NCI-H345 (cell line): ENCODE measurements around the gene HOXC10.

Experiments used
- DNase-seq: peaks from one replicate; lab custom pipeline; 2025; lab: John Stamatoyannopoulos, UW

The HOXC10 gene

DNA sequence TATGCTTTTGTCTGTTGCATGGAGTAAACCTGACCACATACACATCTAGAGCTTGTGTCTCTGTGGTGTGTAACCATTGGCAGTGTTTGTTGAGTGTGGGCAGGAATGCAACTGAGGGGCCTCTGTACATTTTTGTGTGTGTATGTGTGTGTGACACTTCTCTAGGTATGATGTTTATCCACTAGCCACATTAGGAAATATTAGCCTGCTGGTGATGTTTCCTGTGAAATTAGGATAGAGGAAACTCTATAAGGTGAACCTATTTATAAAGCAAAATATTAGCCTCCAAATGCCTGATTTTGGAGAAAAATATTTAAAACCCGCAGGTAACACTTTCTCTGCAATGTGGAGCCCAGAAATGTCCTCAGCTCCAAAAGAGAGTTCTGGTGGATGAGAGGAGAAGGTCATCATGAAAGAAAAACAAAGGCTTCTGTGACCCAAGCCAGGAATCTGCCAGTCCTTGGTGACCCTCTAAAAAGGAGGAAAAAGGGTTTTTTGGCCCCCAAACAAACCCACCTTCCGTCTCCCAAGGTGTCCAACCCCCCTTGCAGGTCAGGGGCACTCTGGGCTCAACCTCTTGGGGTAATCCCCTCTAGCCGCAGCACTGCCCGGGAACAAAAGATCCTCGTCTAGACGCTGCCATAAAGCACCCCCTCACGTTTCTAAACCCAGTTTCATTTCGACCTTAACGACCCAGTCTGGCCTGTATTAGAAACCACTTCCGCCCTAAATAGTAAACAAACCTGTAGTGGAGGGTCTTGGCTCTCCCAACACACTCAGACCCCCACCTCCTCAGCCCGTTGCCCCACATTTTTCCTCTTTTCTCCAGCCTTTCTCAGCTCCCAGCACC lies 7.1 kb upstream of the HOXC10 start:
- DNase-seq, result no peak

DNA sequence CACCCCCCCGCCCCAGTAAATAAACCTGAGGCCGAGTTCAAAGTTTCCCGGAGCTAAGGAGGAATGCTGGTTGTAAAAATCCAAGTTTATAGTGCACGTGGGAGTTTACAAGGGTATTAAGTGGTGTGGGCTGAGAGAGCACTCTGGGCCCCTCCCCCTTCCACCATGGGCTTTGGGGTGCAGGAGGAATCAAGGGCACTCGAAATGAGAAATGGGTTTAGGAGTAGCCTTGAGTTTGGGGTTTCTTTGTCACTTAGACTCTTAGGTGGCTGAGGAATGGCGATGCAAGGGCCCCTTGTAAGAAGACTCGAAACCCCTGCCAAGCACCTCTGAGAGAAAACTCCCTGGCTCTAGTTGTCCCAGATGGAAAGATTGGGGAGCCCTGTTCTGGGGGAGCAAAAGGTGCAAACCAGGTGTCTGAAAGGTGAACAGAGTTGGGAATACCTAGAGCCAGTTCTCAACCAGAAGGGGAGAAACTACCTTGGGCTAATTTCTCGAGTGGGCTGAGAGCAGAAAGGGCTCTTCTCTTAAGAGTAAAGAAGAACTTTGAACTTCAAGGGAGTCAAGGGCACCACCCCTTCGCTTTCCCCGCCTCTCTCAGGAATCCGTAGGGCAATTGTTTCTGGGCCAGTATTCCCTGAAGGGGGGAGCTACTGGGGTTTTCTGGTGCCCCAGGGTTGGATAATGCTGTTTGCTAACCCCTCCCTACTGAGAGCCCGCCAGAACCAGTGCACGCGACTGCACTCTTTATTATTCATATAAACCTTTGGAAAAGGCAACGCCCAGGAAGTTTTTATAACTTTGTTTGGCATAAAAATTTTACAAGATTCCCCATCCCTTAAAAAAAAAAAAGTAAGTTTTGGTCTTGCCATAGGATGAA lies 6.2 kb upstream of the HOXC10 start:
- DNase-seq, result no peak

DNA sequence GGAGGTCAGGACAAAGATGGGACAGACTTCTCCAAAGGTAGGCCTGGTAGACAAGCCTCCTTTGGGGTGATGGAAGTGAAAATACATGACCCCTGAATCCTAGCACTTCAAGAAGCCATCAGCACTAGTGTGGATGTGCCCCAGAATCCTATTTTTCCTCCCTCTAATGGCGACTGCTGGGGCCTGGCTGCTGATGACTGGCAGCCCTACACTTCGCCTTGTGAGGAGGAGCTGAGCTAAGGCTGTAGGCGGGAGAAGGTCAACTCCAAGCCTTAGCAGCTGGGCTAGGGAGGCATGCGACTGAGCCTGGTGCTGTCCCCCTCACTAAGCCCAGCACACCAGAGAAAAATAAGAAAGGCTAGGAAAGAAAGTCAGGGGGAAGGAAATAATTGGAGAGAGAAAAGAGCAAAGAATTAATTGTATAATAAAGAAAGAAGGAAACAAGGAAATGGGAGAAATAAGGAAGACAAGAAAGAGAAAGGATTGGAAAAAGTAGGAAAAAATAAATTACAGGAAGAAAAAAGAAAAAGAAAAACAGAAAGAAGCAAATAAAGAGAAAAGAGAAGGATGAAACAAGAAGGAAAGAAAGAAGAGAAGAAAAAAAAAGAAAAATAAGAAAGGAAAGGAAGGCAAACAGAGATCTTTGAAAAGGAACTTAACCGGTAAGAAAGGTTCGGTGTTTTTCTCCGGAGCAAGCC lies 4.7 kb upstream of the HOXC10 start:
- DNase-seq, result no peak

DNA sequence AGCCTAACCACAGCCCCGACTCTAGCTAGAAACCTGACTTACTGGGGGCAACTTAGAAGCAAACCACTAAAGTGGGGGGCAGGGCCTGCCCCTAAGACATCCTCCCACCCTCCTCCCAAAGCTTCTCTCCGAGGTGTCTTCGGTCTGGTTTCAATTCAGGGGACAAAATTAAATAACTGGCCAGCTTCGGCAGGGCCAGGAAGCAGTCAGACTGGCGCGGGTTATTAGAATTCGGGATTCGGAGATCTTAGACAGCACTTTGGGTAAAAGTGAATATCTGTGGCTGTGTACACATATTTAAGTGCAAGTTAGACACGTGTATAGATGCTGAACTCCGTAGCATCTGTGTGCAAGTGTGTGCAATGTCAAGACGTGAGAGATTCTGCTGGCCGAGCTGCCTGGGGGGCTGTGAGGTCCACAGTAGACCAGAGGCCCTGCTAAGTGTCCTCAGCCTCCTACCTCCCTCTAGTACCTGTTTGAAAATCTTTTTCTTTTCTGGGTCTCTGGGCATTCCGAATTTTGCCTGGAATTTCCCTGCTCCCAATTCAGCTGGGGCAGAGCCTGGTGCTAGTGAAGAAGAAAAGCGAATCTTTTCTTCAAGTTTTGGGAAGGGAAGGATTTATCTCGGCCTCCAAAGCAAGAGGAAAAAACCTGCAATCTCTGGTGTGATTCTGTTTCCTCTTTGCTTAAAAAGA lies 4.0 kb upstream of the HOXC10 start:
- no peak for DNase-seq

DNA sequence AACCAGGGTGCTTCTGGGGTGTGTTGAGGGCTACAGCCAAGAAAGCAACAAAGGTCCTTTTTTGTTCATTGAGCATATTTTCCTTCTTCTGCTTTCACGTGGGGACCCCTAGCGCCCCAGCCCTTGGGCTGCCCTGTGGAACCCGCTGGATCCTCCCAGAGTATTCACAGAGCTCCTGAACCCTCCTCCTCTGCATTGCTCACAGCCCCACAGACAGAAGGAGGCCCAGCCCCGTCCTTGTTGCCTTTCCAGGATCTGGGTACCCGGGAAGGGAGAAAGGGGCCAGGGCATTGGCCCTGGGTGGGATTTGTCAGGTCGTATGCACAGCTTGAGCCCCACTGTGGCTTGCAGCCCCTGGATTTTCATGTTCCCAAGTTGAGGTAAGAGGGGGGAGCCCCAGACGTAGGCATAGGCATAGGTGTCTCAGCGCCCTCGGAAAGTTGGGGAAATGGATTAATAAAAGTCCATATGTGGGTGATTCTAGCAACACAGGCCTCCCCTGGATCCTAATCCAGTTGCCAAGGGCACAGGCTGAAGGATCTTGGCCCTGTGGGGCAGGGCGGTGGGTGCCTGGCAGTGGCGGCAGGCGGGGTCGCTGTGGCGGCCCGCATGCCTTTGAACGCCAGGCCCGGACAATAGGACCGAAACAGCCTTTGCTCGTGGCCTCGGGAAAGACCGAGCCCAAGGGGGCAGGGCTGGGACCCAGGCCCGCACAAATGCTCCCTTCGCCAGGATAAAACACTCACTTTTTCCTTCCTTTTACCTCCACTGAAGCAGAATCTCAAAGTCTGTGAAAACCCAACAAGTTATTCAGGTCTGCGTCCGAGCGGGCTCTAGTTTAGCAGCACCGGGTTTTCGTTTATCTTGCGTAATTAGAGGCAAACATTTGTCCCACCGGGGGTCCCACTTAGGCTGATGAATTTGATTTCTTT lies 3.0 kb upstream of the HOXC10 start:
- no peak for DNase-seq

DNA sequence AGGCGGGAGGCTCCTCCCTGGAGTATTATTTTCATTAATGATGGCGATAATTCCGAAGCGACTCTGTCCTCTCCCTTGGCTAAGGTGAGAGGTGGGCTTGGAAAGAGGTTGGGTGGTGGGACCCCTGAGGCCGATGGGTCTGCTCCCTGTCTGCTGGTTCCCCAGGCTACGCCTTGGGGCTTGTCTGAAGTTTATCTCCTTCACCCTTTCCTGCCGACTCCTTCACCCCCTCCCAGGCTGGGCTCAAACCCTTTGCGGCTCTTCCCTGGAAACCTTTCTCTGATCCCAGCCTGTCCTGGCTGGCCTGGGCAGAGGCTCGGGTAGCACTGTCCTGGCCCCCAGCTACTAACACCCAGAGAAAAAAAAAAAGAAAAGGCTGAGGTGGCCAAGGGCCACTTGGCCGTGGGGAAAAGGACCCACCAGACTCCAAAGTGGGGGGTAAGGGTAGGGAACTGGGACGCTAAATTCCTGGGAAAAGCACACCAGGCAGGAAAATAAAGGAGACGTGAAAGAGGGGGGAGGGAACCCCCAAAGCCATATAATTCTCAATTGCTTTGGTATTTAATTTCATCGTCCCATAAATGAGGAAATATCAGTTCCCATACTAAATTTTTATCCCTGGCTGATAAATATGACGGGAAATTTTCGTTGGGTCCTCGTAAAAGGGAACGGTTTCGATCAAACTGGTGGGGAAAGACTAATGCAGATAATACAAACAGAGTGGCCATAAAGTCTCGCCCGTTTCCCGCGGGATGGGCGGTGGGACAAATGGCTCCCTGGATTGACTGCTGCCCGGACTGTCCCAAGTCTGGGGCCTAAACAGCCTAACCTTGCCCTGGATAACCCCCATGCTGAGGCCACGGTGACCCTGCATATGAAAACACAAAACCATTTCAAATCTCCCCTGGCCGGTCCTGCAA lies 2.0 kb upstream of the HOXC10 start:
- no peak for DNase-seq

DNA sequence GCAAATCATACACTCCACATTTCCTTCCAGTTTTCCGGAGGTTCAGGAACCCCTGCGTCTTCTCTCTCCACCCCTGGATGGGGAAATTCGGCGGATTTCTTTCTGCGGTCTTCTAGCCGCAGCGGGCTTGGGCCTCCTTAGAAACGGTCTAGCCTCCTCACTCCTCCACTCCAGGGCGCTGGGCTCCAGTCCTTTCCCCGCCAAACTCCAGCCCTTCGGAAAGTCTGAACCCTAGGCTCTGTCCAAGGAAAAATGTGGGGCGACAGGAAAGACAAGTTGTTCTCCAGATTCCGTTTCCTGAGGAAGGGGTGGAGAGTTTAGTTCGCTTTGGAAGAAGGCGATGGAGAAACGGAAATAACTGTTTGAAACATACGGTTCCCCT lies 1.4 kb upstream of the HOXC10 start:
- DNase-seq, result no peak

DNA sequence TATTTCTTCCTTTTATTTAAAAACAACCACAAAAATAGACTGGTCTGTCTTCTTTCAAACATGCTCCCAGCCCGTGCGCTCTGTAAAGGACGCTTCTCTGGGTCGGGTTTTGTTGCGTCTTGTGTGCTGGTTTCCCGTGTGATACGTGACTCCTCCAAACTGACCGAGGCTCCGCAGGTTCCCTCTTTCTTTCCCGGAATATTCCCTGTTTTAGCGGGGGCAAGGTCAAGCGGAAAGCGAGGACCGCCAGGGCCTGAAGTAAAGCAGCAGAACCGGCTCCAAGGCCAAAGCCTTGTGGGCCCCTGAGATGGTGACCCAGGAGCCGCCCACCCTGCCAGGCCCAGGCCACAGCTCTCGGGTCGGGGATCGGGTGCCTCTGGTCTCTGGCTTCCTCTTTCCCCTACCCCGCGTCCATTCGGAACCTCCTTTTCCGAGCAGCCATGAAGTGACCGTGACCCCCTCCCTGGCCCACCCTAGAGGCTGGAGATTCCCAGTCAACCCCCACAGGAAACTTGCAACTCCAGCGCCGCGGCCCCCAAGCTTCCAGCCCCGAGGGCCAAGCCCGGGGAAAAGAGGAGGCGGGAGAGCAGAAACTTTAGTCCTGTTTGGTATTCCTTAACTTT lies 885 bp upstream of the HOXC10 start:
- no peak for DNase-seq

DNA sequence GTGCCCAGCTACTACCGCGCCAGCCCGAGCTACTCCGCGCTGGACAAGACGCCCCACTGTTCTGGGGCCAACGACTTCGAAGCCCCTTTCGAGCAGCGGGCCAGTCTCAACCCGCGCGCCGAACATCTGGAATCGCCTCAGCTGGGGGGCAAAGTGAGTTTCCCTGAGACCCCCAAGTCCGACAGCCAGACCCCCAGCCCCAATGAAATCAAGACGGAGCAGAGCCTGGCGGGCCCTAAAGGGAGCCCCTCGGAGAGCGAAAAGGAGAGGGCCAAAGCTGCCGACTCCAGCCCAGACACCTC lies 697 bp downstream of the HOXC10 start:
- DNase-seq, result no peak

DNA sequence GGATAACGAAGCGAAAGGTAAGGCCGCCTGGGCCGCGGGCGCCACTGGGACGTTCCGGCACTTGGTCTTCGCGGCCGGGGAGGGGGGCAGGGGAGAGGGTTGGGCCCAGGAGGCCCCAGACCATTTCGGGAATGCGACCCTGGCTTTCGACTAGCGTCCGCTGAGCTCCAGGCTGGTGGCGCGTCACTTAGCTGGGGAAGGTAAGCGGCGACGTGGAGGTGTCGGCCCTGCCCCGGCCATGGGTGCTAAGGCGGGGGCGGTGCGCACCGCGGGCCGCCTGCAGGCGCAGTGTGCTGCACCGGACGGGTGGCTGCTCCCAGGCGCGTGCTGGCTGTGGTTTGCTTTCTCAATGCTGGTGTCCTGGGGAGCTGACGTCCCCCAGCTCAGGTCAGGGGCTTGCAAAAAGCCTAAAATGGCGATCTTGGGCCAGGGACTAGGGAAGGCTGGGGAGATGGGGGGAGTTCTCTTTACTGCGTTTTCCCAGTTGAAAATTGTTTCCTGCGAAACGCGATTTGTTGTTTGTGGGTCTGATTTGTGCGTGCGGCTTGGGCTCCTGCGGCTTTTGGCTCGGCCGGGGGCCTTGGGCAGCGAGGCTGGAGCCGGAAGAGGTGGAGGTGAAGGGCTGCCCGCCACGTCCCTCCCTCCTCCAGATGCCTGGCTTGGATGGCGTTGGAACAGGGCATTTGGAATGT lies 1.2 kb downstream of the HOXC10 start:
- no peak for DNase-seq

DNA sequence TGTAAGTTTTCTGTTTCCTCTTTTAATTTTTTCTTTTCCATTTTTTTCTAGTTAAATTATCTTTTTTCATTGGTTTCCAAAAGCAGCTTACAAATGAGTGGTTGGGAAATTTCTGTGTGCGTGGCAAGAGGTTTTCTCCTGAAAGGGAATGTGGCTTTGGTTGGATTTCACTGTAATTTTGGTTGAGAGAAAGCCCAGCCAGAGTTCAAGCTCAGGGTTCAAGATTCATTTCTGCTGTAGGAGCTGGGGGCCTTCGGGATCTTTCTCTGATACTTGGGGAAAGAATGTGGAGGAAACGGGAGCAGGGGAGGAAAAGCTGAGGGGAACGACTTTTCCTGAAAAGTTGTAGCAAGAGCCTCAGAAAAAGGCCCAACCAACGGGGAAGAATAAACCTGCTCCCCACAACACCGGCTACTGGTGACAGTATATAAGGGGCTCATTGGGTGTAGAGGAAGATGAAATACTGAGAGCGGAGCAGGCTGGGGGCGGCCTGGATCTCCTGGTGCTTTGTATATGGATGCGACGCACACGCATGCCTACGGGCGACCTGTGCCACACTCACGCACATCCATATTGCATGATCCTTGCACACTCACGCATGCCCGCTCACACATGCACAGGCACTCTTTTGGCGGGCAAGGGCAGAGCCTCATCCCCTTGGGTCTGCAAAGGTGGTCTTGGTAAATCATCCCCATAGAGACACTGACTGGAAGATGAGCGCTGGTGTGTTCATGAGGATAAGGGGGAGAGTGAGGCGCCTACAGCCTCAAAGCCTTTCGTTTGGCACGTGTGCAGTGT lies 1.9 kb downstream of the HOXC10 start:
- no peak for DNase-seq

DNA sequence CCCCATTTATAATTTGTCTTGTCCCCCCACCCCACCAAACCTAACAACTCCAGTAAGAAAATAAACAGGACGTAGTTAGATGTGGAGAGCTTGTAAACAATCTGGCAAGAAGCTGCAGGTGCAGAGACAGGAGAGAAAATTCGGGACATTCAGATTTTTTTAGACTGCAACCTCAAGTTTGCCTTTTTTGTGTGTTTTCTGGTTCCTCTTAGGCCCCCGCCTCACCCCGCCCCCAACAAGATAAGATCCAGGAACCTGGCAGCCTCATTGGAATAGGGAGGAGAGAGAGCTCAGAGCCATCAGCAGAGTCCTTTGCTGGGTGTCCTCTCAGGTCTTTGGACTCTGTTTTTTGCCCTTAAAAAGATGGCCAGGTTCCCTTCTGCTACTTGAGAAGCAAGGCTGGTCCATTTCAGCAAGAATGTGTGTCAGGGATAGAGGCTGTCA lies 2.9 kb downstream of the HOXC10 start:
- no peak for DNase-seq

DNA sequence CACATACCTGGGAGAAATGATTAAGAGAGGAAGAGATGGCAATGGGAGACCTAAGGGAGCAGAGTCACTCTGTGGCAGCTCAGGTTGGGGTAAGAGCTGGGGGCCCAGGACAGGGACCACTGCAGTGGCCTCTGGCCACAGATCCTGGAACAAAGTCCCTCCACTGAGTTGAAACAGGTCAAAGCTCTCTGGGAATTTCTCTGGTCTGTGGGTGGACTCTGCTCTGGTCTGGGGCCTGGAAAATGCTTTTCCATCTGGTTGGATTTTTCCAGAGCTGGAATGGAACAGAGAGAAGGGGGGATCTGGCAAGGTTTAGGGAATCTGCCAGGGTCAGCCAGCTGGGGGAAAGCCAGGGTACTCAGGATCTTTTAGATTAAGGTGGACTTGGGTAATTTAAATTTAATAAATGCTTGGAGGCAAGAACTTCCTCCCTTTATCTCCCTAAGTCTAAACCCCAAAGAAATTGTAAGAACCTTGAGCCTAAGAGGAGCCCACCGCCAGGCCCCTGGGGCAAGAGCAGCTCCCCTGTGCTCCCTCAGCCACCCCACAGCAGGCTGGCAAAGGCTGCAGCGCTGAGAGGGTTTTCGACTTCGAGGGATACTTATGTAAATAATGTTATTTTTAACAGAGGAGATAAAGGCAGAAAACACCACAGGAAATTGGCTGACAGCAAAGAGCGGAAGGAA lies 3.7 kb downstream of the HOXC10 start:
- DNase-seq, result no peak

DNA sequence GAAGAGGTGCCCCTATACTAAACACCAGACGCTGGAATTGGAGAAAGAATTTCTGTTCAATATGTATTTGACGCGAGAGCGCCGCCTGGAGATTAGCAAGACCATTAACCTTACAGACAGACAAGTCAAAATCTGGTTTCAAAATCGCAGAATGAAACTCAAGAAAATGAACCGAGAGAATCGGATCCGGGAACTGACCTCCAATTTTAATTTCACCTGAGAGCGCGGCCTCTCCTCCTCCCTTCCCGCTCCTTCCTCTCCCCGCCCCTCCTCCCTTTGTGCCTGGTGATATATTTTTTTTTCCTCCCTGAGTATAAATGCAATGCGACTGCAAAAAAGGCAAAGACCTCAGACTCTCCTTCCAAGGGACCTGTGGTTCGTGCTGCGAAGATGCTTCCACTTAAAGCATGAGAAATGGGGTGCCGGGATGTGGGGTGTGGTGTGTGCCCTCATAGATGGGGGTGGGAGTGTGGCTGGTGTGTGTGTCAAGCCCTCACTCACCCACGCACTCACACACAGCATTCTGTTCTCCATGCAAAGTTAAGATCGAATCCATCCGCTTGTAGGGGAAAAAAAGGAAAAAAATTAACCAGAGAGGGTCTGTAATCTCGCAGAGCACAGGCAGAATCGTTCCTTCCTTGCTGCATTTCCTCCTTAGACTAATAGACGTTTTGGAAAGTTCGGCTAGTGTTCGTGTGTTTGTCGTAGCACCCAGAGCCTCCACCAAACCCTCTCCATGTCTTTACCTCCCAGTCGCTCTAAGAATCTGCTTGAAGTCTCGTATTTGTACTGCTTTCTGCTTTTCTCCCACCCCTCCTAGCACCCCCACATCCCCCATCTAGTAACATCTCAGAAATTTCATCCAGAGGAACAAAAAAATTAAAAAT lies 4.5 kb downstream of the HOXC10 start:
- DNase-seq, result peak; percentile 42

DNA sequence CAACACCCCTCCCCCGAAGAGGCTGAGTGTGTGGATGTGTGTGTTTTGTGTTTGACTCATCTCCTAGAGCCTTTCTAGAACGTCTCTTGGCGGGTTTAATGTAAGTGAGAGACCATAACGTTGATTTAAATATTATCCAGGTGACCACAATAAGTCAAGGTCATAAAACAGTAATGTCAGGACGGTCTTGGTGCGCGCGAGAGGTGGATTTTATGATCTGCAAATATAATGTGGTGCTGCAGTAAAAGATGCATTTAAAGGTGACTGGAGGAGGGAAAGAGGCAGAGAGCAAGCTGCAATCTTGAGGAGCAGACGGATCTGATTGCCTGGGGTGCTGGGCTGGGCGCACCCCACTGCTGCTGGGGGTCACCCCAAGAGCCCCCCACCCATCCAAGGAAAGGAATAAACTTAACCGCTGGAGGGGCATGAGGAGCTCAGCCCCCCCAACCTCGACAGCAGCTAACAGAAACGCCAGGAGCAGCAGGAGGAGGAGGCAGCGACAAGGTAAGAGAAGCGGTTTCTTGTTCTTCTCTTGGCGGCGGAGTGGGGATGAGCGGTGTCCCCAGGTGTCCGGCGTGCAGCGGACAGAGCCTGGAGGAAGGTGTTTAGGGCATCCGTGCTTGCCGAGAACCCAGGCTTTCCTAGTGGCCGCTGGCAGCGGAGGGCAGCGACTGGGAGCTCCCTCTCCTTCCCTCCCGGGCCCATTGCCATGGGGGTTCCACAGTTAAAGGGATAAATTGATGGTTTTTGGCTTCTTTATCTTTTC lies 5.5 kb downstream of the HOXC10 start:
- no peak for DNase-seq

DNA sequence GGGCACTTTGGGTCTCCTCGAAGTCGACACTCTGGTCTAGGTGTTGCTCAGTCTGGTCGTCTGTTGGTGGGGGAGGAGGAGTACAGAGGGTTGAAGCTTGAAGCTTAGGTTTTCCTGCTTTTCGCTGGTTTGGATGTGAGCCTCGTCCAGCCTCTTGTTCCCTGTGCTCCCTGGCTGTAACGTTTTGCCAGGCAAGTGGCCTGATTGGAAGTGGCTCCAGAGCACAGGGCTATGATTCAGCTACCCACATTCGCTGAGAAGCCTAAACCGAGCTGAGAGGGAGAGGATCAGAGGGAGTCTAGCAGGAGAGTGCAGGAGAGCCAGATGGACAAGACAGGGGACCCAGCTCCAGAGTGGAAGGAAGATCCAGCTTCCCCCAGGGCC lies 6.1 kb downstream of the HOXC10 start:
- DNase-seq, result no peak
